Brain pericyte (primary cell): Measurements from ENCODE around the gene SHROOM1.

ENCODE experiments used
- DNase-seq: peaks from one replicate; pipeline ENCODE4 v3.0.0-alpha.2; 2012; ENCODE audit warnings: low read depth, low spot score

SHROOM1 gene

GRCh38 chr5:132825033-132825833, 5.2 kb downstream of the SHROOM1 start:
- no peak for DNase-seq

GRCh38 chr5:132824426-132824825, 6.0 kb downstream of the SHROOM1 start:
- DNase-seq = no peak

- no peak for DNase-seq
Measured at GRCh38 chr5:132823481-132824050, 6.9 kb downstream of the SHROOM1 start.

GRCh38 chr5:132822650-132823480, 7.6 kb downstream of the SHROOM1 start:
- no peak for DNase-seq

GRCh38 chr5:132821791-132822190, 8.7 kb downstream of the SHROOM1 start:
- DNase-seq = no peak

- DNase-seq = no peak
Measured at GRCh38 chr5:132821350-132821749, 9.1 kb downstream of the SHROOM1 start.

GRCh38 chr5:132820162-132820754, 10.2 kb downstream of the SHROOM1 start:
- DNase-seq = peak; percentile 67

GRCh38 chr5:132819468-132819867, 11.0 kb downstream of the SHROOM1 start:
- no peak for DNase-seq

GRCh38 chr5:132817011-132817410, 13.4 kb downstream of the SHROOM1 start:
- no peak for DNase-seq

- DNase-seq = no peak
Measured at GRCh38 chr5:132816554-132816953, 13.9 kb downstream of the SHROOM1 start.

GRCh38 chr5:132816083-132816482, 14.4 kb downstream of the SHROOM1 start:
- no peak for DNase-seq

GRCh38 chr5:132815454-132815853, 15.0 kb downstream of the SHROOM1 start:
- no peak for DNase-seq

GRCh38 chr5:132814503-132815294, 15.7 kb downstream of the SHROOM1 start:
- no peak for DNase-seq

- no peak for DNase-seq
Measured at GRCh38 chr5:132813599-132814502, 16.6 kb downstream of the SHROOM1 start.

GRCh38 chr5:132812781-132813598, 17.5 kb downstream of the SHROOM1 start, which contains the start of gene SOWAHA:
Gene SOWAHA (plus strand): TSS chr5:132813302. CDS start chr5:132813622, 320 bp downstream.
- DNase-seq = no peak

- DNase-seq = no peak
Measured at GRCh38 chr5:132812123-132812765, 18.2 kb downstream of the SHROOM1 start.

GRCh38 chr5:132810605-132811004, 19.8 kb downstream of the SHROOM1 start:
- no peak for DNase-seq

- DNase-seq = no peak
Measured at GRCh38 chr5:132808866-132809265, 21.6 kb downstream of the SHROOM1 start.

GRCh38 chr5:132808448-132808847, 22.0 kb downstream of the SHROOM1 start:
- DNase-seq = no peak
